Glutamatergic neuron (in vitro differentiated cells): ENCODE measurements around the gene CDKL2. TPM values are rescaled to one million over a fixed set of nuclear protein-coding genes. Genes with fewer than 3 reads are reported as not detected.
A peak's percentile ranks its signal among the peaks of the same experiment; 100 is the strongest.

Experiments
- DNase-seq: peaks from one replicate; pipeline ENCODE4 v3.0.0; 2022
- H3K27ac Mint-ChIP-seq: one replicate; pipeline ENCODE4 v1.8.0; 2020; ENCODE audit warnings: mild to moderate bottlenecking, mixed read lengths, inconsistent platforms; ENCODE audit not compliant: unreplicated experiment
- H3K27me3 Mint-ChIP-seq: one replicate; pipeline ENCODE4 v1.8.0; 2020; ENCODE audit warnings: mild to moderate bottlenecking, moderate library complexity, mixed read lengths, inconsistent platforms; ENCODE audit not compliant: unreplicated experiment
- H3K36me3 Mint-ChIP-seq: one replicate; pipeline ENCODE4 v1.8.0; 2020; ENCODE audit warnings: mild to moderate bottlenecking, mixed read lengths, inconsistent platforms; ENCODE audit not compliant: unreplicated experiment
- H3K4me1 Mint-ChIP-seq: one replicate; pipeline ENCODE4 v1.8.0; 2020; ENCODE audit warnings: mild to moderate bottlenecking, low read depth, mixed read lengths, inconsistent platforms; ENCODE audit not compliant: unreplicated experiment
- H3K4me3 Mint-ChIP-seq: one replicate; pipeline ENCODE4 v1.8.0; 2020; ENCODE audit warnings: mild to moderate bottlenecking, mixed read lengths, inconsistent platforms; ENCODE audit not compliant: unreplicated experiment
- H3K9me3 Mint-ChIP-seq: one replicate; pipeline ENCODE4 v1.8.0; 2020; ENCODE audit warnings: mild to moderate bottlenecking, moderate library complexity, mixed read lengths, inconsistent platforms; ENCODE audit not compliant: unreplicated experiment
- total RNA-seq: library from RNA; stranded (reverse); fragmentation: NEBNext Ultra II Directional; extraction: Animal tissue kit (Norgen Biotek cat#: 25700); gene quantifications from one replicate; pipeline ENCODE4 v1.2.1, GENCODE V29; 2021; ENCODE audit not compliant: unreplicated experiment
- TF ChIP-seq, protein P1 (sequence below): fragments of 200-600 bp; sonication (generic); IDR thresholded peaks from one replicate; pipeline ENCODE4 v1.5.0; 2021; ENCODE audit not compliant: partially characterized antibody, unreplicated experiment

The CDKL2 gene
- total RNA-seq, 1 donor from 2014 or later = 1.6 TPM

- H3K9me3 Mint-ChIP-seq = no peaks in the 10 kb centered on the region
- no peaks in the 10 kb centered on the region for H3K27me3 Mint-ChIP-seq
- H3K4me3 Mint-ChIP-seq = no peak overlapping the region
- no peak for DNase-seq
- no peaks in the 10 kb centered on the region for H3K4me1 Mint-ChIP-seq
- H3K27ac Mint-ChIP-seq = no peak overlapping the region
- TF ChIP-seq, protein P1, sequence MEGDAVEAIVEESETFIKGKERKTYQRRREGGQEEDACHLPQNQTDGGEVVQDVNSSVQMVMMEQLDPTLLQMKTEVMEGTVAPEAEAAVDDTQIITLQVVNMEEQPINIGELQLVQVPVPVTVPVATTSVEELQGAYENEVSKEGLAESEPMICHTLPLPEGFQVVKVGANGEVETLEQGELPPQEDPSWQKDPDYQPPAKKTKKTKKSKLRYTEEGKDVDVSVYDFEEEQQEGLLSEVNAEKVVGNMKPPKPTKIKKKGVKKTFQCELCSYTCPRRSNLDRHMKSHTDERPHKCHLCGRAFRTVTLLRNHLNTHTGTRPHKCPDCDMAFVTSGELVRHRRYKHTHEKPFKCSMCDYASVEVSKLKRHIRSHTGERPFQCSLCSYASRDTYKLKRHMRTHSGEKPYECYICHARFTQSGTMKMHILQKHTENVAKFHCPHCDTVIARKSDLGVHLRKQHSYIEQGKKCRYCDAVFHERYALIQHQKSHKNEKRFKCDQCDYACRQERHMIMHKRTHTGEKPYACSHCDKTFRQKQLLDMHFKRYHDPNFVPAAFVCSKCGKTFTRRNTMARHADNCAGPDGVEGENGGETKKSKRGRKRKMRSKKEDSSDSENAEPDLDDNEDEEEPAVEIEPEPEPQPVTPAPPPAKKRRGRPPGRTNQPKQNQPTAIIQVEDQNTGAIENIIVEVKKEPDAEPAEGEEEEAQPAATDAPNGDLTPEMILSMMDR = no peak
- H3K36me3 Mint-ChIP-seq = no peaks in the 10 kb centered on the region
Measured at GRCh38 chr4:75633846-75634245, 3.5 kb upstream of the CDKL2 start.

- TF ChIP-seq, protein P1 = no peak
- no peak for DNase-seq
- no peaks in the 10 kb centered on the region for H3K27me3 Mint-ChIP-seq
- peak overlapping the region; percentile 92 for H3K4me3 Mint-ChIP-seq
- no peak overlapping the region for H3K27ac Mint-ChIP-seq
- no peaks in the 10 kb centered on the region for H3K9me3 Mint-ChIP-seq
- no peaks in the 10 kb centered on the region for H3K36me3 Mint-ChIP-seq
- H3K4me1 Mint-ChIP-seq = no peaks in the 10 kb centered on the region
Measured at GRCh38 chr4:75630937-75631329, 605 bp upstream of the CDKL2 start.

GRCh38 chr4:75629239-75629638, 1.1 kb downstream of the CDKL2 start:
- Mint-ChIP-seq H3K4me3 (peak overlapping the region; percentile 25), H3K27ac (no peak overlapping the region), H3K9me3 (no peaks in the 10 kb centered on the region)

GRCh38 chr4:75623026-75623425, 7.3 kb downstream of the CDKL2 start:
- Mint-ChIP-seq H3K27me3 (no peaks in the 10 kb centered on the region), H3K9me3 (peaks cover 1% of the 10 kb centered on the region), H3K4me3 (no peak overlapping the region), H3K36me3 (no peaks in the 10 kb centered on the region), H3K27ac (no peak overlapping the region), H3K4me1 (no peaks in the 10 kb centered on the region)
- DNase-seq = no peak
- TF ChIP-seq, protein P1 = no peak

More at GRCh38 chr4:75629239-75629638, 1.1 kb downstream of the CDKL2 start:
- no peak for DNase-seq
- H3K36me3 Mint-ChIP-seq = no peaks in the 10 kb centered on the region
- no peaks in the 10 kb centered on the region for H3K27me3 Mint-ChIP-seq
- no peaks in the 10 kb centered on the region for H3K4me1 Mint-ChIP-seq
- TF ChIP-seq, protein P1 = no peak

DNA sequence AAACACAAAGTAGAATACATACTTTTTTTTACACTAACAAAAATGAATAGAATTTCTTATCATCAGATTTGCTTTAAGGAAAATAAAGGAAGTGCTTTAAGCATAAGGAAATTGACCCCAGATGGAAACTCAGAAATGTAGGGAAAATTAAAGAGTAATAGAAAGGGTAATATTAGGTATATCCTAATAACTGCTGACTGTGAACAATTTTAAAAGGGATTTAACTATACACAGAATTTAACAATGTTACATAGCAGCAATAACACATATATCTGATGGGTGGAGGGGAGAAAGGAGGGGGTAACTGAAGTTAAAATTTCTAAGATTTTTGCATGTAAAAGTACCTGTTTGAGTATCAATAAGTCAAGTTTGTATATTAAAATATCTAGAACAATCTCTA, 8.6 kb downstream of the CDKL2 start:
- Mint-ChIP-seq H3K27me3 (no peaks in the 10 kb centered on the region), H3K36me3 (no peaks in the 10 kb centered on the region), H3K9me3 (peaks cover 2% of the 10 kb centered on the region), H3K27ac (no peak overlapping the region), H3K4me1 (no peaks in the 10 kb centered on the region), H3K4me3 (no peak overlapping the region)
- DNase-seq = no peak
- TF ChIP-seq, protein P1 = no peak
